ENCODE data around the gene RALGDS.

Gene RALGDS

DNA sequence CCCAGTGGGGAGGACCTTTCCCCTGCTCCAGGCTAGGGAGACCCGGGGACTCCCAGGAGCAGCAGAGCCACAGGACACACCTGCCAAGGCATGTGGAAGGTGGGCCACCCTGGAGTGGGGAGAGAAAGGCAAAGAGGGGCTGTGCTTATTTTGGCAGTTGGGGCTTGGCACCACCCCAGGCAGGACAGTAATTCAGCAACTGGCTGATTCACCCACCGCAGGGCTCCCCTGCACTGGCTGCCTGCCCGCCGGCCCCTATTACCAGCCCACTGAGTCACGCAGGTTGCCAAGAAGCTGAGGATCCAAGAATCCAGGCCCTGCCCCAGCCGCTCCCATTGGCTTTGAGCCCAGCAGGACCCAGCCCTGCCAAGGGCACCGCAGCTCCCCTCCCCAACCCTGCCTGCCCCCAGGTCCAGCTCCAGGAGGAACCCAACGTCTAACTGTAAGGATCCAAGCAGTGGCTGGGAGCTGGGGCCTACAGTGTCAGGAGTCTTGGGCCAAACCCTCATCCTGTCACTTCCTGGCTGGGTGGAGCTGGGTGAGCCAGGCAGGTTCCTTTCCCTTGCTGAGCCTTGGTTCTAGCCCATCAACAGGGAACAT is 14.2 kb upstream of the RALGDS start:
- no peaks in the 10 kb centered on the region for H3K27me3 ChIP-seq (ENCODE audit: insufficient read depth, poor library complexity, severe bottlenecking)
- TF ChIP-seq, protein P1, sequence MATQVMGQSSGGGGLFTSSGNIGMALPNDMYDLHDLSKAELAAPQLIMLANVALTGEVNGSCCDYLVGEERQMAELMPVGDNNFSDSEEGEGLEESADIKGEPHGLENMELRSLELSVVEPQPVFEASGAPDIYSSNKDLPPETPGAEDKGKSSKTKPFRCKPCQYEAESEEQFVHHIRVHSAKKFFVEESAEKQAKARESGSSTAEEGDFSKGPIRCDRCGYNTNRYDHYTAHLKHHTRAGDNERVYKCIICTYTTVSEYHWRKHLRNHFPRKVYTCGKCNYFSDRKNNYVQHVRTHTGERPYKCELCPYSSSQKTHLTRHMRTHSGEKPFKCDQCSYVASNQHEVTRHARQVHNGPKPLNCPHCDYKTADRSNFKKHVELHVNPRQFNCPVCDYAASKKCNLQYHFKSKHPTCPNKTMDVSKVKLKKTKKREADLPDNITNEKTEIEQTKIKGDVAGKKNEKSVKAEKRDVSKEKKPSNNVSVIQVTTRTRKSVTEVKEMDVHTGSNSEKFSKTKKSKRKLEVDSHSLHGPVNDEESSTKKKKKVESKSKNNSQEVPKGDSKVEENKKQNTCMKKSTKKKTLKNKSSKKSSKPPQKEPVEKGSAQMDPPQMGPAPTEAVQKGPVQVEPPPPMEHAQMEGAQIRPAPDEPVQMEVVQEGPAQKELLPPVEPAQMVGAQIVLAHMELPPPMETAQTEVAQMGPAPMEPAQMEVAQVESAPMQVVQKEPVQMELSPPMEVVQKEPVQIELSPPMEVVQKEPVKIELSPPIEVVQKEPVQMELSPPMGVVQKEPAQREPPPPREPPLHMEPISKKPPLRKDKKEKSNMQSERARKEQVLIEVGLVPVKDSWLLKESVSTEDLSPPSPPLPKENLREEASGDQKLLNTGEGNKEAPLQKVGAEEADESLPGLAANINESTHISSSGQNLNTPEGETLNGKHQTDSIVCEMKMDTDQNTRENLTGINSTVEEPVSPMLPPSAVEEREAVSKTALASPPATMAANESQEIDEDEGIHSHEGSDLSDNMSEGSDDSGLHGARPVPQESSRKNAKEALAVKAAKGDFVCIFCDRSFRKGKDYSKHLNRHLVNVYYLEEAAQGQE (IDR thresholded peaks at IDR 0.05; ENCODE audit: insufficient replicate concordance, low read depth) = no peak
- TF ChIP-seq GABPA (IDR thresholded peaks at IDR 0.05; ENCODE audit: low read depth) (no peak), POLR2AphosphoS5 (IDR thresholded peaks at IDR 0.05; ENCODE audit: low read depth) (no peak), SPI1 (IDR thresholded peaks at IDR 0.05; ENCODE audit: borderline replicate concordance, low read depth) (no peak), CTCF (IDR thresholded peaks at IDR 0.05; ENCODE audit: insufficient read depth, low read length) (no peak)
- no peak overlapping the region for H3K4me3 ChIP-seq (replicated peaks; ENCODE audit: insufficient read depth, low read length)
- peak overlapping the region; percentile 64 for H3K27ac ChIP-seq (replicated peaks)
- DNase-seq (ENCODE audit: low read depth in 1 of 2, low spot score in 1 of 2) = peak in 1 of 2 experiments; percentile 23

DNA sequence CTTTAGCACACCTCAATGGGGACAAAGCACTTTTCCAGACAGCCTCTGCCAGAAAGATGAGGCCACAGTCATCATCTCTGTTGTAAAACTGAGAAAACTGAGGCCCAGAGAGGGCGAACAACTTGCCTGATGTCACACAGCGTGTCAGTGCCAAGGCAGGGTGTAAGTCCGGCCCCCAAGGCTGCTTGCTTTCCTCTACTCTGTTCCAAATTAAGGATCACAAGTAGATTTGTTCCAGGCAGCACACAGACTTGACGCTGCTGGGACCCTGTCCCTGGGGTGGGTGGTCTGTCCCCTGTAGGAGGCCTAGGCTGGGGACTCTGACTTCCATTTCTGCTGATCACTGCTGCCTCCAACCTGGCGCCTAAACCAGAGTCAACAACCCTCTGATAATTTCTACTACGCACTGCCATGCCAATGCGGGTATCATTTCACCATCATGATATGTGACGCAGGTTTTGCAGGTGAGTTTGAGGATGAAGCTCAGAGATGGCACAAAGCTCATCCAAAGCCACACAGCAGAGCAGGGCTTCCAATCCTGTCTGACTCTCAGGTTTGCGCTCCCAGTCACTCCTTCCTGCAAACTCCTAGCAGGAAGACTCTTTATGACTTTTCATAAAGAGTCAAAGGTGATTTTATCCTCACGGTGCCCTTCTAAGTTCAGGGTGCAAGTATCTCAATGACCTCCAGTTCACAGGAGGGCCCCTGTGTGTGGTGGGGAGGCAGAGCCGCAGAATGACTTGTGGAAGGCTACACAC is 13.5 kb upstream of the RALGDS start:
- no peak for DNase-seq (ENCODE audit: low read depth in 1 of 2, low spot score in 1 of 2)
- Histone ChIP-seq H3K27ac (replicated peaks) (peak overlapping the region; percentile 64), H3K27me3 (ENCODE audit: insufficient read depth, poor library complexity, severe bottlenecking) (no peaks in the 10 kb centered on the region), H3K4me3 (replicated peaks; ENCODE audit: insufficient read depth, low read length) (no peak overlapping the region)
- TF ChIP-seq CTCF (IDR thresholded peaks at IDR 0.05; ENCODE audit: insufficient read depth, low read length) = no peak
- no peak for TF ChIP-seq GABPA (IDR thresholded peaks at IDR 0.05; ENCODE audit: low read depth)
- TF ChIP-seq, protein P1 (IDR thresholded peaks at IDR 0.05; ENCODE audit: insufficient replicate concordance, low read depth) = no peak
- no peak for TF ChIP-seq POLR2AphosphoS5 (IDR thresholded peaks at IDR 0.05; ENCODE audit: low read depth)
- TF ChIP-seq SPI1 (IDR thresholded peaks at IDR 0.05; ENCODE audit: borderline replicate concordance, low read depth) = no peak

DNA sequence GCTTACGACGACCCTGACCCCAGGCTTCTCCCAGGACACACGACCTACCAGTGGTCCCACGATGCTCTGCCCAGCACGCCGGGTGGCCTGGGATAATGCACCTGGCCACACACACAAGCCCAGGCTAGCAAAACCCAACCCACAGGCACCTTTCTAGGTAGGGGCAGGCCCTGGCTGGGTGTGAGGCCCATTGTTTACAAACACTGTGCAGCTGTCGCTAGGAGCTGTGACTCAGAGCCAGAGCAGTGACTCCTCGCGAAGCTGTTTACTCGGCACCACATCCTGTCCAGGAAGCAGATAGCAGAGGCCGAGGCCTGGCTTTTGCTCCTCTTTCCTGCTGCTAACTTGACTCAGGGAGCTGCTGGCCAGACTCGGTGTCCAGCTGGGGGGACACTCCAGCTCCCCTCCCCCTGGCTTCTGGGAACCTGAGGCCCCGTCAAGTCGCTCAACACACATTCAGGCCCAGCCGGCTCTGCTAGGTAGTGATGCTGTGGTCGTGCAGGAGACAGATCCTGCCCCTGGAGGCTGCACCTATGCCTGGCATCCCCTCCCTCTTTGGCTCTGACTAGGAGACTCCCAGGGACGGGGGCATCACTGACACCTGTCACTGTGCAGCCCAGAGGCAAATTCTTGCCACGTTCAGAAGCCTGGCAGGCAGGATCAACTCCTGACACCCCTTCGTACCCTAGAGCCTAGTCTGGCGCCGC is 12.8 kb upstream of the RALGDS start:
- Histone ChIP-seq H3K27ac (replicated peaks) (peak overlapping the region; percentile 27; the same call in 1 of the 2 replicates), H3K27me3 (ENCODE audit: insufficient read depth, poor library complexity, severe bottlenecking) (no peaks in the 10 kb centered on the region), H3K4me3 (replicated peaks; ENCODE audit: insufficient read depth, low read length) (no peak overlapping the region)
- DNase-seq (ENCODE audit: low read depth in 1 of 2, low spot score in 1 of 2) = peak in 1 of 2 experiments; percentile 16
- no peak for TF ChIP-seq CTCF (IDR thresholded peaks at IDR 0.05; ENCODE audit: insufficient read depth, low read length)
- TF ChIP-seq POLR2AphosphoS5 (IDR thresholded peaks at IDR 0.05; ENCODE audit: low read depth) = no peak
- TF ChIP-seq GABPA (IDR thresholded peaks at IDR 0.05; ENCODE audit: low read depth) = no peak
- no peak for TF ChIP-seq SPI1 (IDR thresholded peaks at IDR 0.05; ENCODE audit: borderline replicate concordance, low read depth)
- TF ChIP-seq, protein P1 (IDR thresholded peaks at IDR 0.05; ENCODE audit: insufficient replicate concordance, low read depth) = no peak
